Loucy (cell line): ENCODE data around the gene ADAMTS7.
"Not testable (repeated sequence)": the region's sequence is repeated elsewhere in the genome, so short reads cannot be mapped to it uniquely, and the experiment has no call there.

ENCODE experiments used
- EZH2phosphoT487 ChIP-seq: fragments of 200-600 bp; IDR thresholded peaks from 2 replicates; pipeline ENCODE4 v1.6.1; 2018; ENCODE audit warnings: antibody characterized with exemption, mild to moderate bottlenecking, moderate library complexity, borderline replicate concordance
- TF ChIP-seq, protein P1 (sequence below): fragments of 200-600 bp; sonication (generic); conservative IDR thresholded peaks from 2 replicates; pipeline ENCODE4 v1.5.1; 2014; ENCODE audit warnings: mild to moderate bottlenecking, antibody characterized with exemption, low read length

DNA sequence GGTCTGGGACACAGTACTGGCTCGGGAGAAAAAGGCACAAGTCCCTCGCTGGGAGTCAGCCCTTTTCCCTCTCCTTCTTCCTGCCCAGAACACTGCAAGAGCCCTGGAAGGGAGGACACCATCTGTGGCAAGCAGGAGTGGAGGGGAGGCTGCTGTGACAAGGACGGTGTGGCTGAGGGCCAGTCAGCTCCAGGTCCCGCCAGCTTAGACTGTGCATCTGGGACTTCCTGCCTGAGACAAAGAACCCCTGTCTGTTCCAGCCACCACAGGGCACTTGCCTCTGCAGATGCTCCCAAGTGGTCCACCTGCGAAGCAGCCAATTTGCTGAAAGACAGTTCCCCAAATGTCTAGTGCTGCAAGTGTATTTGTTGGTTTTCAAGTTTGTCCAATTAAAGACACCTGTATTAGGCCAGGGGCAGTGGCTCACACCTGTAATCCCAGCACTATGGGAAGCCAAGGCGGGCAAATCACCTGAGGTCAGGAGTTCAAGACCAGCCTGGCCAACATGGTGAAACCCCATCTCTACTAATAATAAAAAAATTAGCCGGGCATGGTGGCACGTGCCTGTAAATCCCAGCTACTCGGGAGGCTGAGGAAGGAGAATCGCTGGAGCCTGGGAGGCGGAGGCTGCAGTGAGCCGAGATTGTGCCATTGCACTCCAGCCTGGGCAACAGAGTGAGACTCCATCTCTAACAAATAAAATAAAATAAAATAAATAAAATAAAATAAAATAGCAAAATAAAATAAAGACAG lies 41.6 kb downstream of the ADAMTS7 start:
- TF ChIP-seq, protein P1, sequence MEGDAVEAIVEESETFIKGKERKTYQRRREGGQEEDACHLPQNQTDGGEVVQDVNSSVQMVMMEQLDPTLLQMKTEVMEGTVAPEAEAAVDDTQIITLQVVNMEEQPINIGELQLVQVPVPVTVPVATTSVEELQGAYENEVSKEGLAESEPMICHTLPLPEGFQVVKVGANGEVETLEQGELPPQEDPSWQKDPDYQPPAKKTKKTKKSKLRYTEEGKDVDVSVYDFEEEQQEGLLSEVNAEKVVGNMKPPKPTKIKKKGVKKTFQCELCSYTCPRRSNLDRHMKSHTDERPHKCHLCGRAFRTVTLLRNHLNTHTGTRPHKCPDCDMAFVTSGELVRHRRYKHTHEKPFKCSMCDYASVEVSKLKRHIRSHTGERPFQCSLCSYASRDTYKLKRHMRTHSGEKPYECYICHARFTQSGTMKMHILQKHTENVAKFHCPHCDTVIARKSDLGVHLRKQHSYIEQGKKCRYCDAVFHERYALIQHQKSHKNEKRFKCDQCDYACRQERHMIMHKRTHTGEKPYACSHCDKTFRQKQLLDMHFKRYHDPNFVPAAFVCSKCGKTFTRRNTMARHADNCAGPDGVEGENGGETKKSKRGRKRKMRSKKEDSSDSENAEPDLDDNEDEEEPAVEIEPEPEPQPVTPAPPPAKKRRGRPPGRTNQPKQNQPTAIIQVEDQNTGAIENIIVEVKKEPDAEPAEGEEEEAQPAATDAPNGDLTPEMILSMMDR, result not testable (repeated sequence)
- TF ChIP-seq EZH2phosphoT487, result not testable (repeated sequence)
